ENCODE data around the gene AP3B1.

- peak; percentile 50 for TF ChIP-seq CTCF (IDR thresholded peaks at IDR 0.05)
- no peak for TF ChIP-seq EZH2phosphoT487 (IDR thresholded peaks at IDR 0.05)
These were observed 800 bp upstream of the AP3B1 start for GRCh38 chr5:78295035-78295961.
